Spinal cord (tissue), 10 donors: ENCODE results near the gene KCNQ5. TPM values are rescaled to one million over a fixed set of nuclear protein-coding genes. Genes with fewer than 3 reads are reported as not detected.
A peak's percentile ranks its signal among the peaks of the same experiment; 100 is the strongest.

ENCODE experiments used
- DNase-seq, 6 donors: peaks; one replicate each; pipeline versions ENCODE4 v3.0.0 to v3.0.0-alpha.2; 2013 to 2015; ENCODE audit warnings: low spot score in 6 of 6, low read depth in 4 of 6
- H3K27ac ChIP-seq: one replicate; pipeline ENCODE4 v1.5.1; 2013; ENCODE audit warnings: low read depth, low read length, control low read depth
- H3K27me3 ChIP-seq: one replicate; pipeline ENCODE4 v1.6.1; 2013; ENCODE audit warnings: low read length; ENCODE audit not compliant: control insufficient read depth, insufficient read depth
- H3K36me3 ChIP-seq: one replicate; pipeline ENCODE4 v1.6.1; 2013; ENCODE audit warnings: low read length; ENCODE audit not compliant: control insufficient read depth, insufficient read depth
- H3K4me1 ChIP-seq: one replicate; pipeline ENCODE4 v1.6.1; 2013; ENCODE audit warnings: low read length; ENCODE audit not compliant: control insufficient read depth, insufficient read depth
- H3K4me3 ChIP-seq: one replicate; pipeline ENCODE4 v1.5.1; 2013; ENCODE audit warnings: low read depth, low read length, control low read depth
- H3K9me3 ChIP-seq: one replicate; pipeline ENCODE4 v1.6.1; 2013; ENCODE audit warnings: low read length; ENCODE audit not compliant: control insufficient read depth, insufficient read depth
- WGBS: methylation state at CpG from one replicate; pipeline ENCODE4 v1.1.5; 2013; ENCODE audit warnings: missing lambda C conversion rate; ENCODE audit not compliant: insufficient coverage; 5-methylcytosine and 5-hydroxymethylcytosine counted together
- polyA plus RNA-seq, 2 donors: library from polyadenylated mRNA; unstranded; fragments of 120-200 nt; gene quantifications; one replicate each; pipeline ENCODE4 v1.2.1, GENCODE V29; 2013; ENCODE audit not compliant: insufficient read length in 2 of 2
- total RNA-seq, 2 donors: library from RNA; depleted of rRNA in 1 of 2; stranded (reverse); fragments of 120-200 nt in 1 of 2; fragments of >200 nt in 1 of 2; gene quantifications; one replicate each; pipeline versions ENCODE4 v1.2.3 to v1.2.4, GENCODE V29; 2013 to 2014
- donor health status: healthy.

Gene KCNQ5
- total and polyA plus RNA-seq, 4 donors: 2.4 to 9.2 (median 6.5) TPM

DNA sequence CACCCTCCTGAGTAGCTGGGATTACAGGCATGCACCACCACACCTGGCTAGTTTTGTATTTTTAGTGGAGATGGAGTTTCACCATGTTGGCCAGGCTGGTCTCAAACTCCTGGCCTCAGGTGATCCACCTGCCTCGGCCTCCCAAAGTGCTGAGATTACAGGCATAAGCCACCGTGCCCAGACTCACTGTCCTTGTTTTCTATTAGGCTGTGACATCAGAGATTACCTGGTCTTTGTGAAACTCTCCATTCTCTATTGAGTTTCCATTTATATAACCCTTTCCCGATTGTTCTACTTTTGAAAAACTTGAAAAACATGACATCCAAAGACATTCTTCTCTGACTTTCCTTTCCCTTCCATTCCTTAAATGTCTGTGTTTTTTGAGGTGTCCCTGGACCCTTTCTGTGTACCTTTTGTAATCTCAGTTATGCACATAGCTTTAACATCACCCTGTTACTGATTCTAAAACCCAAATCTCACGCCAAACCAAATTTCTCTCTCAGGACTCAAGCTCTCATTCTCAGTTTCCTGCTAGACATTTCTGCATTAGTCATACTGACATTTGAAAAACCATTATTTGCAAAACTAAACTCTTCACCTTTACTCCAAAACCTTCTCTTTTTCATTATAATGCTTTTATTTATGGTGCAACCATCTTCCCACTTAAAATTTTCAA lies 466.4 kb downstream of the KCNQ5 start:
- H3K36me3 ChIP-seq: no peaks in the 10 kb centered on the region
- 97% methylated on average over 3 of the region's 4 CpGs for WGBS

DNA sequence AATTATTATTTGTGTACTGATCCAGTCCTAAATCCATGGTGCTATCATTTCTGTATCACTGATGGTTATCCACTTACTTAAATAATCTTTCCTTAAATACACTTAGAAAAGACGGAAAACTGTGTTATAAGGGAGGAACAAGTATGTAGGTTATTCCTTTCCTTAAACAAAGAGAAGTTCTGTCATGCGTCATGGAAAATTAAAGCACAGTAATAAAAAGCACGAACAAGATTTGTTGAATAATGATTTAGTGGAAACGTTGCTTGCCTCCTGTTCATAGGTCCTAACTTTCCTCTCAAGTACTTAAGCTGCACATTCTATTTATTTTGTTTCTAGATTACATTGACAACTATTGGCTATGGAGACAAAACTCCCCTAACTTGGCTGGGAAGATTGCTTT lies 483.1 kb downstream of the KCNQ5 start:
- Histone ChIP-seq H3K27me3 (no peaks in the 10 kb centered on the region), H3K27ac (no peak overlapping the region), H3K9me3 (no peaks in the 10 kb centered on the region), H3K4me1 (no peaks in the 10 kb centered on the region), H3K36me3 (no peaks in the 10 kb centered on the region), H3K4me3 (no peak overlapping the region)
- WGBS: no CpG with 5 or more reads among the region's 4 CpGs
- DNase-seq: no peak

More for the DNA sequence above, 466.4 kb downstream of the KCNQ5 start:
- H3K4me1 ChIP-seq: no peaks in the 10 kb centered on the region
- H3K27ac ChIP-seq: no peak overlapping the region
- no peak overlapping the region for H3K4me3 ChIP-seq
- no peak for DNase-seq
- H3K9me3 ChIP-seq: no peaks in the 10 kb centered on the region
- no peaks in the 10 kb centered on the region for H3K27me3 ChIP-seq

DNA sequence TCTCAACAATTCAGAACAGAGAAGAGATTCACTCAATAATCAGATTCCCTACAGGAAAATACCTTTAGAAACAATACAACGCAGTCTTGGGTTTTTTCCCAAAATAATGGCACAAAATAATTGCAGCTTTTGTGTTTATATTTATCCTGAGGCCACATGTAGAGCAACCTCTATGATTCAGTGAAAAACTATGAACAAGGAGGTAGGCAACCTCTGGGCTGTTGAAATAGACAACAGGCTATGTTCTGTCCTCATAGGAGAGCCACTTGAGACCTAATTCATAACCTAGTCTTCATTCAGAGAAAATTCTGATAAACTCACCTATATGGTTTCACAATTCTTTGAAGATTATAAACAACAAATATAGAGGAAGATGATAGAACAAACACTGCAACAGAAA lies 485.2 kb downstream of the KCNQ5 start:
- no peaks in the 10 kb centered on the region for H3K4me1 ChIP-seq
- no peaks in the 10 kb centered on the region for H3K36me3 ChIP-seq
- no peaks in the 10 kb centered on the region for H3K27me3 ChIP-seq
- H3K9me3 ChIP-seq: no peaks in the 10 kb centered on the region
- H3K4me3 ChIP-seq: no peak overlapping the region
- H3K27ac ChIP-seq: no peak overlapping the region
- no peak for DNase-seq
- WGBS: no CpG with 5 or more reads among the region's 1 CpG

DNA sequence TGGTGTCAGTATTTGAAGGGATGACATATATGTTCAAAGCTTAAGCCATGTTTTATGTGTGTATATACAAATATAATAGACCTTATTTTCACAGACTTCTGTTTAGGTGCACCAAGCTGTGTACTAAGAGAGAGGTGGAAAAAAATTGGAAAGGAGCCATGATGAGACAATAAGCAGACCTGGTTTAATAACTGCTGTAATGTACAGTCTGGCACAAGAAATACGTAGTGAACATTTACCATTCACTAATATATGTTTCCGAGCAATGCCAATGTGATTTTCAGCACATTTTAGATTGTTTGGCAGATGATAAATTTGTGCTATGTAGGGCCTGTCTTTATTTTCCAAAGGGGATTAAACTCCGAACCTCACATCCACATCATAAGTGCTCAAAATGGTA lies 487.1 kb downstream of the KCNQ5 start:
- Histone ChIP-seq H3K9me3 (no peaks in the 10 kb centered on the region), H3K27ac (no peak overlapping the region), H3K36me3 (no peaks in the 10 kb centered on the region), H3K4me3 (no peak overlapping the region), H3K27me3 (no peaks in the 10 kb centered on the region), H3K4me1 (no peaks in the 10 kb centered on the region)
- DNase-seq: no peak
- no CpG with 5 or more reads among the region's 3 CpGs for WGBS

DNA sequence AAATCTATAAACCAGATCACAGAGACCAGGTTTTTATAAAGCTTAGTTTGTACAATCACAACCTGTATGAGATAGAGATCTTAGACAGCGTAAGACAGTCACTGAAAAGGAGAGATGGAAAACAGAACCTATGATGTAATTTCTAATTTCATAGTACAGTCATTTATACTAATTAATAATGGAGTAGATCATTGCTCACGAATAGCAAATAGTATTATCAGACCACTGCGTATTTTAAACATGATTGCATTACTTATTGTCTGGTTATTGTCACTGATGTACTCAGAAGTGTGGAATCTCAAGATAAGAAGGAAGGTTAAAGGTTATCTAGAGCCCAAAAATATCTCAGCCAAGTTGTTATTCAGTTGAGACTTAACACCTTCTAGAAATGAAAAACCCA lies 487.8 kb downstream of the KCNQ5 start:
- Histone ChIP-seq H3K36me3 (no peaks in the 10 kb centered on the region), H3K27me3 (no peaks in the 10 kb centered on the region), H3K9me3 (no peaks in the 10 kb centered on the region), H3K4me1 (no peaks in the 10 kb centered on the region), H3K4me3 (no peak overlapping the region), H3K27ac (no peak overlapping the region)
- WGBS: no CpG with 5 or more reads among the region's 3 CpGs
- DNase-seq: no peak

DNA sequence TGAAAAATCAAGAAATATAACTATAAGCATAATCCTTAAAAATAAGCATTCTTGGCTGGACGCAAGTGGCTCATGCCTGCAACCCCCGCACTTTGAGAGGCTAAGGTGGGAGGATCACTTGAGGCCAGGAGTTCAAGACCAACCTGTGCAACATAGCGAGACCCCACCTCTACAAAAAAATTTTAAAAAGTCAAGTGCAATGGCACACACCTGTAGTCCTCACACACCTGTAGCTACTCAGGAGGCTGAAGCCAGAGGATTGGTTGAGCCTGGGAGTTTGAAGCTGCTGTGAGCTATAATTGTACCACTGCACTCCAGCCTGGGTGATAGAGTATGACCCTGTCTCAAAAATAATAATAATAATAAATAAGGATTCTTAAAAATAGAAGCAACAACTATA lies 494.5 kb downstream of the KCNQ5 start:
- H3K27ac ChIP-seq: no peak overlapping the region
- no peaks in the 10 kb centered on the region for H3K27me3 ChIP-seq
- no peaks in the 10 kb centered on the region for H3K4me1 ChIP-seq
- no peaks in the 10 kb centered on the region for H3K9me3 ChIP-seq
- no peak overlapping the region for H3K4me3 ChIP-seq
- DNase-seq: no peak
- 100% methylated on average over 1 of the region's 3 CpGs for WGBS
- no peaks in the 10 kb centered on the region for H3K36me3 ChIP-seq

DNA sequence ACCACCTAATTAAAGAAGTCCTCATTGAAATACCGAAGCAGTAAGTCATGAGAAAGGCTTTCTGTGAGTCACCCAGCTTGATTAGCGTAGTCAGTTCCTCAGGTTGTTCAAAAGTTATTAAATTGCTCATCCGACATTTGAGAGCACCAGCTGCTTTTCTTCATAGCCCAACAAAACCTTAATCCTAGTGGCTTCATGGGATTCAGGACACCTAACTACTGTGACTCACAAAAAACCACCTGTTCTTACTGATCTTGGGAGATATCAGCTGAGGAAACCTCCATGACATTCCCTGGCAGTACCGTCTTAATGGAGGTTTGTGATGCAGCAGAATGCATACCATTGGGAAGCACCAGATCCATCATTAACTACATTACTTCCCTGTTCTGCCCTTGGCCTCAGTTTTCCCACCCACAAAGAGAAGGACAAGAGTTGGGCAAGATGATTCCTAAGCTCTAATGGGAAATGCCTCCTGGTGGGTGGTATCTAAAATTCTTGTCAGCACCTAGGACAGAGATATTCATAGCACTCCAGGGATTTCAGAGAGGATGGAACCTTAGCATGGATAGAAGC lies 499.6 kb downstream of the KCNQ5 start:
- Histone ChIP-seq H3K36me3 (no peaks in the 10 kb centered on the region), H3K4me3 (no peak overlapping the region), H3K9me3 (no peaks in the 10 kb centered on the region), H3K27ac (no peak overlapping the region), H3K27me3 (no peaks in the 10 kb centered on the region), H3K4me1 (no peaks in the 10 kb centered on the region)
- 100% methylated on average over 3 of the region's 4 CpGs for WGBS
- no peak for DNase-seq

DNA sequence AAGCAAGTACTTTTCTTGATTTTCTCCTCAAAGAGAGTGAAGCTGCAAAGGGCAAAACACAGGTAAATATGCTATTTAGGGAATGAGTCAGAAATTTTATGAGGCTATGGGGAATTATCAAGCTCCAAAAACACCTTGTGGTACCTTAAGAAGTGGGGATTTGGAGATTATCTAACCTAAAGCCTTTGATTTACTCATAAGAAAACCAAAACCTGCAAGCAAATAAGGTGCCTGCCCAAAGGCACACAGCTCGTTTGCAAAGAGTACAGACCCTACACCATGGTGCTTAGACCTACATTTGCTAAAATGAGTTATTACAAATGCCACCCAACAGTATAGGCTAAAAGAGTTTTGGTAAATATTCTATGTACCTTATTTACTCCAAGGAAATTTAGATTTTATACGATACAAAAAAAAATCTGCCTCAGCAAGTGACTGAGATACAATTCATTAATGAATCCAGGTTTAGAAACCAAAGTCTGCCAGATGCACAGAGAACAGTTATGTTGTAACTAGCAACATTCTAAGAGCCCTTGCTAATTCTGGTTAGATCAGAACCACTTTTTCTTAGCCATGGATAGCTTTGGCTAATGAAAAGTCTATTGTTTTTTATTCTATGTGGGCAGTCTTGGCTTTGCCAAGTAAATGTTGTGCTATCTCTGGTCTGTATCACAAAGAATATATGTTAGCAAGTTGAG lies 501.9 kb downstream of the KCNQ5 start:
- DNase-seq: no peak
- no peak overlapping the region for H3K27ac ChIP-seq
- H3K9me3 ChIP-seq: no peaks in the 10 kb centered on the region
- H3K4me1 ChIP-seq: no peaks in the 10 kb centered on the region
- H3K36me3 ChIP-seq: no peaks in the 10 kb centered on the region
- WGBS: no CpG with 5 or more reads among the region's 2 CpGs
- no peak overlapping the region for H3K4me3 ChIP-seq
- no peaks in the 10 kb centered on the region for H3K27me3 ChIP-seq

DNA sequence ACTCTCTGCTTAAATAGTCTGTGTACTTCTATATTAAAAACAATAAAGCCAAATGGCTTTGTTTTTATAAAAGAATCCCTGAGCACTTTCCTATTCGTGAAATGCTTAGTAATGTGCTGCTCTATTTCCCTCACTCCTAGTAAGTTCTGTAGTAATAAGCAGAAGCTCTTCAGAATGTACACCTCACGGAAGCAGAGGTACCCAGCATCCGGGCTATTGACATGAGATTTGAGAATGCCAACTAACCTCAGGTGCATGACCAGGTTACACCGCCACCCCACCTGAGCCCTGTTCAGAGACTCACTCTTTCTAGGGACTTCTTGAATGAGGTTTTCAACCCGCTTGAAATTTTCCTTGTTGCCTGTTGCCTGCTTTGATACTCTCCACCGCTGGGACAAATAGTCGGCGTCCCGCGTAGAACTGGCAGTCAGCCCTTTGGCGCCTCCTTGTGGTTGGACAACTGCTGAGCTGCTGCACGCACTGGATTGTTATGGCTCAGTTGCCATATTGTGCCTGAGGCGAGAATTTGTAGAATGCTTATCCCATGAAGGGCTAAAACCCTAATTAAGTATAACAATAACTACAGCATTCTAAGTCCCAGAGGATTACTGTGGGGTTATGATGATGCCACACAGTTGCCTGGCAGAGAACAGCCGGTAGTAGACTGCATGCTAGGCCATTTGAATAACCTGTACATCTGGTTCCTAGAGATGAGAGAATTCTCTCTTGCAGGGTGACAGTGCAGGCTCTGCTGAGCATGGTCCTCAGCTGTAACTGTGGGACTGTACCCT lies 508.0 kb downstream of the KCNQ5 start:
- Histone ChIP-seq H3K27ac (no peak overlapping the region), H3K9me3 (no peaks in the 10 kb centered on the region), H3K27me3 (no peaks in the 10 kb centered on the region), H3K36me3 (peaks cover 3% of the 10 kb centered on the region), H3K4me3 (no peak overlapping the region), H3K4me1 (peaks cover 6% of the 10 kb centered on the region)
- 28% methylated on average over 9 of the region's 14 CpGs for WGBS
- DNase-seq: peak; percentile 33 to 90 (median 57)
